ENCODE results near the gene EHMT1. TPM values are rescaled to one million over a fixed set of nuclear protein-coding genes. Genes with fewer than 3 reads are reported as not detected.

EHMT1 gene
- total and polyA plus RNA-seq, 2 of the 13 experiments (the other 11 are each of a cell fraction or from before 2014, with no cell fraction given) = 23.0 to 27.1 TPM

- no peak for TF ChIP-seq CBX2 (IDR thresholded peaks at IDR 0.05; ENCODE audit: low read depth, low read length)
- TF ChIP-seq CBX2 (CRISPR knock-in tag; IDR thresholded peaks at IDR 0.05; ENCODE audit: low read depth) = no peak
- no peak for TF ChIP-seq ZNF710 (CRISPR knock-in tag; IDR thresholded peaks at IDR 0.05; ENCODE audit: borderline replicate concordance)
- no peak for TF ChIP-seq NFYC (CRISPR knock-in tag; IDR thresholded peaks at IDR 0.05)
- no peak for TF ChIP-seq ZBTB38 (CRISPR knock-in tag; IDR thresholded peaks at IDR 0.05)
- no peak for TF ChIP-seq BORCS8-MEF2B (CRISPR knock-in tag; IDR thresholded peaks at IDR 0.05)
Observed at GRCh38 chr9:137832830-137833590, 214.2 kb downstream of the EHMT1 start (continued).

- BruUV-seq (replicated peaks) = no TSS peak
- Histone ChIP-seq H4K20me1 (ENCODE audit: insufficient read depth, low read length) (no peaks in the 10 kb centered on the region), H3K4me1 (ENCODE audit: insufficient read depth, low read length) (no peaks in the 10 kb centered on the region), H3K9ac (ENCODE audit: insufficient read depth, low read depth, low read length) (no peak overlapping the region), H3K36me3 (replicated peaks in 1 of 2; ENCODE audit: control insufficient read depth in 1 of 2, insufficient read depth in 2 of 2, low read length in 2 of 2) (peaks cover 6 to 42% of the 10 kb centered on the region in 2 experiments; a peak in 3 of 5 replicates), H3K79me2 (ENCODE audit: insufficient read depth, low read length) (no peaks in the 10 kb centered on the region), H3K4me3 (replicated peaks in 1 of 3; ENCODE audit: insufficient read depth in 1 of 3, low read depth in 2 of 3, low read length in 3 of 3) (no peak overlapping the region), H2AFZ (ENCODE audit: low read length) (no peak overlapping the region), H3K27ac (ENCODE audit: extremely low read length, insufficient read depth, low read length) (no peak overlapping the region), H3K27me3 (ENCODE audit: control insufficient read depth in 1 of 2, insufficient read depth in 2 of 2, low read length in 2 of 2) (no peaks in the 10 kb centered on the region), H3K9me3 (ENCODE audit: low read length) (no peaks in the 10 kb centered on the region), H3K4me2 (ENCODE audit: low read depth, low read length) (no peak overlapping the region)
- intact Hi-C loops (cut with micrococcal nuclease; ENCODE audit: unreplicated experiment) = no loop called here
- WGBS (ENCODE audit: low lambda C conversion rate) = 98% methylated on average over 50 of the region's 73 CpGs
- ChIA-PET POLR2A (no interaction called here), CTCF (ENCODE audit: low intra/inter-chr PET ratio, low total read pairs) (no interaction called here)
- no peak for ATAC-seq
- DNase-seq (ENCODE audit: low spot score) = no peak
- in situ Hi-C loops (cut with HindIII; ENCODE audit: extremely low pct_ligation_motif_present, low pct_unique_long_range_greater_than_20kb) = no loop called here
- no peak for FAIRE-seq
- TF ChIP-seq HMG20B (CRISPR knock-in tag; conservative IDR thresholded peaks at IDR 0.05) (no peak), SIN3B (IDR thresholded peaks at IDR 0.05; ENCODE audit: low read length) (no peak), BCLAF1 (IDR thresholded peaks at IDR 0.05) (no peak), AKNA (CRISPR knock-in tag; IDR thresholded peaks at IDR 0.05; ENCODE audit: borderline replicate concordance) (no peak), ZNF225 (CRISPR knock-in tag; IDR thresholded peaks at IDR 0.05) (no peak)
Observed at GRCh38 chr9:137833721-137834613, 215.2 kb downstream of the EHMT1 start.

Measured in HepG2 (cell line).